HepG2 (cell line): ENCODE data around the gene TPRKB. TPM values are rescaled to one million over a fixed set of nuclear protein-coding genes. Genes with fewer than 3 reads are reported as not detected.
A peak's percentile ranks its signal among the peaks of the same experiment; 100 is the strongest.

Experiments
- ADNP ChIP-seq: sonication (generic); formaldehyde crosslinking; IDR thresholded peaks from 2 replicates; pipeline ENCODE4 v1.4.0; 2020; ENCODE audit warnings: missing genetic modification reagents
- ATF1 ChIP-seq: IDR thresholded peaks from 2 replicates; pipeline ENCODE4 v1.6.1; 2016; ENCODE audit warnings: mild to moderate bottlenecking, control low read depth
- KAT7 ChIP-seq: IDR thresholded peaks from 2 replicates; pipeline ENCODE4 v1.6.1; 2018; ENCODE audit warnings: borderline replicate concordance, missing compliant biosample characterization
- MAF1 ChIP-seq: sonication (generic); formaldehyde crosslinking; IDR thresholded peaks from 2 replicates; pipeline ENCODE4 v1.5.0; 2020; ENCODE audit warnings: missing genetic modification reagents, borderline replicate concordance
- MBD4 ChIP-seq: IDR thresholded peaks from 2 replicates; pipeline ENCODE4 v1.6.1; 2012; ENCODE audit warnings: low read length, inconsistent platforms, borderline replicate concordance
- MXI1 ChIP-seq: IDR thresholded peaks from 3 replicates; pipeline ENCODE4 v1.6.1; 2012; ENCODE audit warnings: low read depth, low read length, inconsistent platforms, borderline replicate concordance
- SETDB1 ChIP-seq: sonication (generic); formaldehyde crosslinking; IDR thresholded peaks from 2 replicates; pipeline ENCODE4 v1.5.1; 2020; ENCODE audit warnings: missing genetic modification reagents, mild to moderate bottlenecking, borderline replicate concordance
- TAF15 ChIP-seq: fragments of 200-400 bp; formaldehyde crosslinking; IDR thresholded peaks from one replicate; pipeline ENCODE4 v1.6.1; 2018; ENCODE audit warnings: mild to moderate bottlenecking, low read depth, low read length; ENCODE audit not compliant: poor library complexity, severe bottlenecking
- ZBTB3 ChIP-seq: sonication (generic); formaldehyde crosslinking; IDR thresholded peaks from 2 replicates; pipeline ENCODE4 v1.4.0; 2020; ENCODE audit warnings: low read depth, mild to moderate bottlenecking, moderate library complexity, missing genetic modification reagents, borderline replicate concordance
- ZNF10 ChIP-seq: sonication (generic); formaldehyde crosslinking; IDR thresholded peaks from 2 replicates; pipeline ENCODE4 v1.4.0; 2020; ENCODE audit warnings: mild to moderate bottlenecking, low read depth, missing genetic modification reagents, borderline replicate concordance
- ZNF501 ChIP-seq: sonication (generic); formaldehyde crosslinking; IDR thresholded peaks from 2 replicates; pipeline ENCODE4 v1.5.1; 2020; ENCODE audit warnings: mild to moderate bottlenecking, moderate library complexity, missing genetic modification reagents
- ZNF782 ChIP-seq: sonication (generic); formaldehyde crosslinking; IDR thresholded peaks from 2 replicates; pipeline ENCODE4 v1.4.0; 2020; ENCODE audit warnings: missing genetic modification reagents, mild to moderate bottlenecking, borderline replicate concordance
- ZZZ3 ChIP-seq: sonication (generic); formaldehyde crosslinking; IDR thresholded peaks from 2 replicates; pipeline ENCODE4 v1.4.0; 2020; ENCODE audit warnings: missing genetic modification reagents, mild to moderate bottlenecking, borderline replicate concordance
- polyA plus RNA-seq, 8 experiments: library from polyadenylated mRNA; depleted of rRNA in 3 of 8; stranded (reverse) in 7 of 8; unstranded in 1 of 8; fragments of >200 nt; fragmentation: Illumina TruSeq in 4 of 8; extraction: Trizol in 4 of 8; gene quantifications; 2 replicates each; pipeline versions ENCODE4 v1.2.1 to v1.2.3, GENCODE V29; 2011 to 2016; ENCODE audit warnings: low read depth in 4 of 8, missing spikeins in 1 of 8, mixed read lengths in 1 of 8; ENCODE audit not compliant: insufficient read depth in 1 of 8
- total RNA-seq, 5 experiments: library from RNA; depleted of rRNA; stranded (reverse); fragments of >200 nt; fragmentation: Illumina TruSeq; extraction: Trizol; gene quantifications; 2 replicates each; pipeline ENCODE4 v1.2.3, GENCODE V29; 2016; ENCODE audit warnings: low read depth in 1 of 5
- TF ChIP-seq, protein P1 (sequence below): sonication (generic); formaldehyde crosslinking; IDR thresholded peaks from 2 replicates; pipeline ENCODE4 v1.5.1; 2020; ENCODE audit warnings: mild to moderate bottlenecking, moderate library complexity, missing genetic modification reagents
- TF ChIP-seq, protein P2 (sequence below): sonication (generic); formaldehyde crosslinking; IDR thresholded peaks from 2 replicates; pipeline ENCODE4 v1.4.0; 2020; ENCODE audit warnings: mild to moderate bottlenecking, missing genetic modification reagents, borderline replicate concordance
- TF ChIP-seq, protein P3 (sequence below): sonication (generic); formaldehyde crosslinking; IDR thresholded peaks from 2 replicates; pipeline ENCODE4 v1.8.1; 2023; ENCODE audit warnings: missing genetic modification reagents, mild to moderate bottlenecking, borderline replicate concordance
- TF ChIP-seq, protein P4 (sequence below): sonication (generic); formaldehyde crosslinking; conservative IDR thresholded peaks from 2 replicates; pipeline ENCODE4 v1.4.0; 2020; ENCODE audit warnings: missing genetic modification reagents

Gene TPRKB
- total and polyA plus RNA-seq, 2 of the 13 experiments (the other 11 are each of a cell fraction or from before 2014, with no cell fraction given), result 32.0 to 58.0 TPM

DNA sequence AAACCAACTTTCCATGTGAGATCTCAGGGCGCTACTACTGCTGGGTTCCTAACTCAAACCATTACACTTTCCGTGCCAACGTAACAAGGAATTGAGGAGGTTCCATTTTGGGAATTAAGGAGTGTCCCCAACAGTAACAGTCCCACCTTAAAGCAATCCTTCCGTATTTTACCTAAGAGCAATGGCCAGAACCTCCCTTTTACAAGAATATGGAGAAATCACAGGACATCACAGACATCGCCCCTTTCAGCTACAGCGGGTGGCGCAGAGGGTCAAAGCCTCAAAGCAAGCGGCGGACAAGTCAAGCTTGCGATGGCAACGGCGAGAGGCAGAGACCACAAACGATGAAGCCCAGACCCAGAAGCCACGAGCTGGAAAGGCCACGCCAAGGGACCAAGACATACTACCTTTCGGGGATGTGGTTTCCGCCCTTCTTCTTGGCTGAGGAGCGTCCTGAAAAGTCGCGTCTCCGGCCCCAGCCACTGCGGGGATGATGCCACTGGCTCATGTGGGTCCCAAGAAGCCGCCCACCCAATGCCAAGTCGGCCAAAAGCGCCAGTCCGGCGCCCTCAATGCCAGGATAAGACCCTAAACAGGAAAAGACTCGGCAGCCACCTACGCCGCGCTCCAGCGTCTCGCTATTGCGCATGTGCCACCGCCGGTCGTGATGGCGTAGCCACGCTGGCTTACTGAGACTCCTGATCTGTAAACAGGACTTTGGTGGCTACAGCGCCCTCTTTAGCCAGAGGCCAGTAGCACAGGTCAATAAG, 42.5 kb upstream of the TPRKB start, which contains the start of gene DUSP11 (continued):
- no peak for TF ChIP-seq SETDB1 (CRISPR knock-in tag)
- TF ChIP-seq ATF1, result no peak
- peak; percentile 86; the same call in 2 of the 3 replicates for TF ChIP-seq MXI1
- TF ChIP-seq ZNF782 (CRISPR knock-in tag), result peak; percentile 58; the same call in 1 of the 2 replicates
- peak; percentile 62; the same call in 1 of the 2 replicates for TF ChIP-seq KAT7 (CRISPR knock-in tag)
- TF ChIP-seq, protein P1, sequence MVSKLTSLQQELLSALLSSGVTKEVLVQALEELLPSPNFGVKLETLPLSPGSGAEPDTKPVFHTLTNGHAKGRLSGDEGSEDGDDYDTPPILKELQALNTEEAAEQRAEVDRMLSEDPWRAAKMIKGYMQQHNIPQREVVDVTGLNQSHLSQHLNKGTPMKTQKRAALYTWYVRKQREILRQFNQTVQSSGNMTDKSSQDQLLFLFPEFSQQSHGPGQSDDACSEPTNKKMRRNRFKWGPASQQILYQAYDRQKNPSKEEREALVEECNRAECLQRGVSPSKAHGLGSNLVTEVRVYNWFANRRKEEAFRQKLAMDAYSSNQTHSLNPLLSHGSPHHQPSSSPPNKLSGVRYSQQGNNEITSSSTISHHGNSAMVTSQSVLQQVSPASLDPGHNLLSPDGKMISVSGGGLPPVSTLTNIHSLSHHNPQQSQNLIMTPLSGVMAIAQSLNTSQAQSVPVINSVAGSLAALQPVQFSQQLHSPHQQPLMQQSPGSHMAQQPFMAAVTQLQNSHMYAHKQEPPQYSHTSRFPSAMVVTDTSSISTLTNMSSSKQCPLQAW, result peak; percentile 74
- 0 out of 2 replicates have a peak, but pooled peaks have one; percentile 40 for TF ChIP-seq MAF1 (CRISPR knock-in tag)
- no peak; the same call in 1 of the 2 replicates for TF ChIP-seq ZBTB3 (CRISPR knock-in tag)
- TF ChIP-seq MBD4, result no peak
- TF ChIP-seq, protein P2, sequence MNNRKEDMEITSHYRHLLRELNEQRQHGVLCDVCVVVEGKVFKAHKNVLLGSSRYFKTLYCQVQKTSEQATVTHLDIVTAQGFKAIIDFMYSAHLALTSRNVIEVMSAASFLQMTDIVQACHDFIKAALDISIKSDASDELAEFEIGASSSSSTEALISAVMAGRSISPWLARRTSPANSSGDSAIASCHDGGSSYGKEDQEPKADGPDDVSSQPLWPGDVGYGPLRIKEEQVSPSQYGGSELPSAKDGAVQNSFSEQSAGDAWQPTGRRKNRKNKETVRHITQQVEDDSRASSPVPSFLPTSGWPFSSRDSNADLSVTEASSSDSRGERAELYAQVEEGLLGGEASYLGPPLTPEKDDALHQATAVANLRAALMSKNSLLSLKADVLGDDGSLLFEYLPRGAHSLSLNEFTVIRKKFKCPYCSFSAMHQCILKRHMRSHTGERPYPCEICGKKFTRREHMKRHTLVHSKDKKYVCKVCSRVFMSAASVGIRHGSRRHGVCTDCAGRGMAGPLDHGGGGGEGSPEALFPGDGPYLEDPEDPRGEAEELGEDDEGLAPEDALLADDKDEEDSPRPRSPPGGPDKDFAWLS (CRISPR knock-in tag), result no peak
- TF ChIP-seq ZNF501, result peak; percentile 98
- TF ChIP-seq, protein P3, sequence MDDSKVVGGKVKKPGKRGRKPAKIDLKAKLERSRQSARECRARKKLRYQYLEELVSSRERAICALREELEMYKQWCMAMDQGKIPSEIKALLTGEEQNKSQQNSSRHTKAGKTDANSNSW (CRISPR knock-in tag), result 0 out of 2 replicates have a peak, but pooled peaks have one; percentile 48
- TF ChIP-seq ZZZ3, result 0 out of 2 replicates have a peak, but pooled peaks have one; percentile 27
- TF ChIP-seq, protein P4, sequence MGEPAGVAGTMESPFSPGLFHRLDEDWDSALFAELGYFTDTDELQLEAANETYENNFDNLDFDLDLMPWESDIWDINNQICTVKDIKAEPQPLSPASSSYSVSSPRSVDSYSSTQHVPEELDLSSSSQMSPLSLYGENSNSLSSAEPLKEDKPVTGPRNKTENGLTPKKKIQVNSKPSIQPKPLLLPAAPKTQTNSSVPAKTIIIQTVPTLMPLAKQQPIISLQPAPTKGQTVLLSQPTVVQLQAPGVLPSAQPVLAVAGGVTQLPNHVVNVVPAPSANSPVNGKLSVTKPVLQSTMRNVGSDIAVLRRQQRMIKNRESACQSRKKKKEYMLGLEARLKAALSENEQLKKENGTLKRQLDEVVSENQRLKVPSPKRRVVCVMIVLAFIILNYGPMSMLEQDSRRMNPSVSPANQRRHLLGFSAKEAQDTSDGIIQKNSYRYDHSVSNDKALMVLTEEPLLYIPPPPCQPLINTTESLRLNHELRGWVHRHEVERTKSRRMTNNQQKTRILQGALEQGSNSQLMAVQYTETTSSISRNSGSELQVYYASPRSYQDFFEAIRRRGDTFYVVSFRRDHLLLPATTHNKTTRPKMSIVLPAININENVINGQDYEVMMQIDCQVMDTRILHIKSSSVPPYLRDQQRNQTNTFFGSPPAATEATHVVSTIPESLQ (CRISPR knock-in tag), result peak; percentile 87; the same call in 1 of the 2 replicates
- no peak for TF ChIP-seq ZNF10 (CRISPR knock-in tag)
- TF ChIP-seq ADNP, result no peak
- TF ChIP-seq TAF15, result peak; percentile 92
